ENCODE data around the gene RNF213.

RNF213 gene

DNA sequence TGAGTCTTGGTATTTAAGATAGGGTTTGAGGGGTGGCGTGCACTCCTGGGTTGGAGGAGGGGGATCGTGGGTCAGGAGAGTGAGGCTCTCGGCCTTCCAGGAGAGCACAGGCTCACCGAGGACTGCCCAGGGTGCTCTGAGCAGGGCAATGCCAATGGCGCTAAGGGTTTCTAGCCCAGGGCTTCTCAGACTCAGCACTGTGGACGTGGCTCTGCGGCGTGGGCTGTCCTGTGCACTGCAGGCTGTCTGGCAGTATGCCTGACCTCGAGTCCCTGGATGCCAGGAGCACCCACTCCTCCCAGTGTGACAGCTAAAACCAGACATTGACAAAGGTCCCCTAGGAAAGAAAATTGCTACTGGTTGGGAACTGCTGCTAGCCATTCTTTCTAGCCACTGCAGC is 117.1 kb downstream of the RNF213 start:
- DNase-seq: no peak

GRCh38 chr17:80379348-80379747 is 118.7 kb downstream of the RNF213 start:
- no peak for DNase-seq

DNA sequence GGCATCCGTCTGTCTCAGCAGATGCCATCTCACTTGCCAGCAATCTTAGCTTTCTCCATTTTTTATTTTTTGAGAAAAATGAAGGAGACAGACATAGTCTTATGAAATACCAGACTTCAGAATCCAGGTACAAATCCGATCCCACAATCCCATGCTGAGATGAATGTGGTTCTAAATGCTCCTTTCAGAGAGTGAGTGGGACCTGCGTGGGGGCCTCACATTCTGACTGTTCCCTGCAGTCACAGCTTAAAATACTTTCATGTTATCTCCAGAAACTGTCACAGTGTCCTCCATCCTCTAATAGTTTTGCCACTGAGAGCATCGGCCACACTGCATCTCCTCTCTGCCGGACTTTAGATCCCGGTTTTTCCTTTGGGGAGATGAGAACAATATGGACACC is 119.4 kb downstream of the RNF213 start:
- no peak for DNase-seq

DNA sequence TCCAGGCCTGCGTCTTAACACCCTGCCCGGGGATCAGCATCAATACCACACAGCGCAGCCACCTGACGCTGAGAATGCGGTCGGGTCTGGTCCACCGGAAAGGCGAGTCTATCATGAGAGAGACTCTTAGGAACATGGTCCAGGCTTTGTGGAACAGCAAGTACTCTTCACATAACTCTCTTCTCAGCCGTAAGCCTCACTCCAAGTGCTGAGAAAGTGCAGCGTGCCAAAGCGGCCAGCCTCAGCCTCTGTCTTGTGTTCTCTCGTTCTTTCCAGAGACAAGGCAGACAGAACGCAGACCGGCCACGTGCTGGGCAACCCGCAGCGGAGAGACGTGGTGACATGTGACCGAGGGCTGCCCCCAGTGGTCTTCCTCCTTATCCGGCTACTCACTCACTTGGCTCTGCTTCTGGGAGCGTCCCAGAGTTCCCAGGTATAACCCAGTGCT is 119.9 kb downstream of the RNF213 start:
- no peak for DNase-seq

- DNase-seq: no peak
Measured at GRCh38 chr17:80381416-80381923, 120.8 kb downstream of the RNF213 start.

GRCh38 chr17:80382446-80382845 is 121.8 kb downstream of the RNF213 start:
- DNase-seq: no peak

DNA sequence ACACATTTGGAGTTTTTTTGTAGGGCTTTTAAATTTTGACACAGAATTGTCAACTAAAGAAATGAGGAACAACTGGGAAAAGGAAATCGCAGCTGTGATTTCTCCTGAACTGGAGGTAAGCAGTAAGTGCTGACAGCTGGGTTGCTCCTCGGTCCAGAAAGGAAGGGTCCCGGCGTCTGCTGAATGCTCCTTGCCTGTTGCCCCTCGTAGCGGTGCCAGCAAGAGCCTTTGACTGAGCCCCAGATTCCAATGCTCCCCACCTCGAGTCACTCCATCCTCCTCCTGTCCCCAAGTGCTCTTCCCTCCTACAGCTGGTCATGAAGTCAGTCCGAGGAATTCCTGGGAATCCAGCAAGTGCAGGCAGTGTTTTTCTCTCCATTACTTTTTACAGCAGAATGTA is 122.3 kb downstream of the RNF213 start:
- DNase-seq: no peak

GRCh38 chr17:80384078-80384960 is 123.7 kb downstream of the RNF213 start:
- DNase-seq: no peak

DNA sequence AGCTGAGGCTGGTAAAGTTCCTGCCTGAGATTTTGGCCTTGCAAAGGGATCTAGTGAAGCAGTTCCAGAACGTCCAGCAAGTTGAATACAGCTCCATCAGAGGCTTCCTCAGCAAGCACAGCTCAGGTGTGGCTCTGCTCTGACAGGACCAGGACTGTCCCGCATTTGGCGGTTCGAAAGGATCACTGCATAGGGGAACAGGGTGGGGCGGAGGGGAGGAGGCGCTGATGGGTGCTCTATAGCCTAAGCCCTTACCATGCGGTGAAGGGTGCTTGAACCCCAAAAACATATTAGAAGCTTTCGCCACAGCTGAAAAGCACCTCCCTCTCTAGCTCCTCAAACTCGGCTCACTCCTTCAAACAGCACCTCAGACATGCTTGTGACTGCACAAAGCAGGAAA is 124.4 kb downstream of the RNF213 start:
- DNase-seq: no peak

- no peak for DNase-seq
Measured at GRCh38 chr17:80386341-80386740, 125.7 kb downstream of the RNF213 start.

DNA sequence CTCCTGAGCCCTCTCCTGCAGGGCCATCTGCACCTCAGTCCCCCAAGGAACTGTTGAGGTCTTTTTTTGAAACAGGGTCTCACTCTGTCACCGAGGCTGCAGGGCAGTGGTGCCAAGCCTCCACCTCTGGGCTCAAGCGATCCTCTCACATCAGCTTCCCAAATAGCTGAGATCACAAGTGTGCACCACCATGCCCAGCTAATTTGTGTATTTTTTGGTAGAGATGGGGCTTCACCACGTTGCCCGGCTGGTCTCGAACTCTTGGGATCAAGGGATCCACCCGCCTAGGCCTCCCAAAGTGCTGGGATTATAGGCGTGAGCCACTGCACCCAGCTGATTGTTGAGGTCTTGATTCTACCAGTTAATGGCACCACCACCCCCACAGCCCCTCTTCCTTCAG is 126.4 kb downstream of the RNF213 start:
- no peak for DNase-seq

- no peak for DNase-seq
Measured at GRCh38 chr17:80388175-80388574, 127.5 kb downstream of the RNF213 start.

DNA sequence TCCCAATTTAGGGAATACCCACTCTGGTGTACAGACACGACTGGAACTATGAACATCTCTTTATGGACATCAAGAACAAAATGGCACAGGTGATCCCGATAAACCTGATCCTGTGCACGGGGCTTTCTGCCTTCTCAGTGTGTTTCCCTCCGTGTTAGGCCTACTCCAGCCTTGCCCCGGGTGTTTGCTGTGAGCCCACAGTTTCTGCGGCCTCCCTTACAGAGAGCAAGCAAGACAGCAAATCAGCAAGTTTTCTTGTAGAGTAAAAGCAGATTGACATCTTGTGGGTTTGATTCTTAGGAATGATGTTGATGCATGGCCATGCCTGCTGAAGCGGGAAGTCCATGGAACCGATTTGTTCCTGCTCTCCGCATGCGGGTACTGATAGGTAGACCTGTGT is 127.9 kb downstream of the RNF213 start:
- DNase-seq: no peak

GRCh38 chr17:80389011-80389995 is 128.7 kb downstream of the RNF213 start:
- DNase-seq: no peak

DNA sequence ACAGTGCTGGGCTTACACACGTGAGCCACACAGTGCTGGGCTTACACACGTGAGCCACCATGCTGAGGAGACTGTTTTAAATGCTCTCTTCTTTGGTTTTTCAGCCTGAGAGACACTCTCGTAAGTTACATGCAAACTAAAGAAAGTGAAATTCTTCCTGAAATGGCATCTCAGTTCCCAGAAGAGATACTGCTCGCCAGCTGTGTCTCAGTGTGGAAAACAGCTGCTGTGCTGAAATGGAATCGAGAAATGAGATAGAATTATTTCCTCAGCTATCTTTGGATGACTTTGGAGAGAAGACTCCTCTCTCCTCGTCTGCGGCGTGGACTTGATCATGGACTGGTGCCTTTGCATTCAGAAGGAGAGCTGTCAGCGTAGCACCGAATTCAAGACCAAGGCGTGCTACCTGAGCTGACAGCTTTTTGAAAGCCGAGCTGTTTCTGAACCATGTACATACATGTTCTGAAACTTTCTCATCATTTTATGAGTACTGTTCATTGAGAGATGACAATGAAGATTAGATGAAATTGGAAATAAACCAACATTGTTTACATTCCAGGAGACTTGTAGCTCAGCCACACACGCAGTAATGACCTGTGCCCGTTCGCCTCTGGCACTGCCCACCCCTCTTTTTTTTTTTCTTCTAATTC is 132.7 kb downstream of the RNF213 start:
- DNase-seq: no peak

GRCh38 chr17:80393961-80394360 is 133.3 kb downstream of the RNF213 start:
- no peak for DNase-seq

GRCh38 chr17:80394629-80395216 is 134.1 kb downstream of the RNF213 start:
- no peak for DNase-seq

- no peak for DNase-seq
Measured at GRCh38 chr17:80395402-80396151, 134.9 kb downstream of the RNF213 start.

- no peak for DNase-seq
Measured at GRCh38 chr17:80396157-80397033, 135.7 kb downstream of the RNF213 start.

- no peak for DNase-seq
Measured at GRCh38 chr17:80397034-80397387, 136.4 kb downstream of the RNF213 start.

- DNase-seq: no peak
Measured at GRCh38 chr17:80397686-80398085, 137.0 kb downstream of the RNF213 start.

All from activated CD4-positive, CD25-positive, alpha-beta regulatory T cell (primary cell).